LoVo (cell line): ENCODE data around the gene NPIPB9.
"Not testable (repeated sequence)": the region's sequence is repeated elsewhere in the genome, so short reads cannot be mapped to it uniquely, and the experiment has no call there.

Experiments used
- DNase-seq: peaks from one replicate; pipeline ENCODE4 v3.0.0-alpha.2; 2016; ENCODE audit warnings: low spot score

Gene NPIPB9

GRCh38 chr16:28751487-28751886 is at the start of gene NPIPB9:
Gene NPIPB9 (plus strand): TSS chr16:28751787.
- DNase-seq = not testable (repeated sequence)

DNA sequence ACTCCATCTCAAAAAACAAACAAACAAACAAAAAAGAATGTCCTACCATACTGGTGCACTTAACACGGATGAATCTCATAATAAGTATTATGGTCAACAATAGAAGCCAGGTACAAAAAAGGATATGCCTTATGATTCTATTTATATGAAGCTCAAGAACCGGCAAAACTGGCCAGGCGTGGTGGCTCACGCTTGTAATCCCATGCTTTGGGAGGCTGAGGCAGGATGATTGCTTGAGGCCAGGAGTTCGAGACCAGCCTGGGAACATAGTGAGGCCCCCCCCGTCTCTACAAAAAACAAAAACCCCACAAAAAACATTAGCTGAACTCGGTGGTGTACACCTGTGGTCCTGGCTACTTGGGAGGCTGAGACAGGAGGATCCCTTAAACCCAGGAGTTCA is 47.3 kb upstream of the NPIPB9 start:
- not testable (repeated sequence) for DNase-seq

GRCh38 chr16:28711220-28712083 is 40.1 kb upstream of the NPIPB9 start, which contains the start of gene EIF3C:
Gene EIF3C (plus strand): TSS chr16:28711464. CDS start chr16:28711687, 223 bp downstream.
- not testable (repeated sequence) for DNase-seq

DNA sequence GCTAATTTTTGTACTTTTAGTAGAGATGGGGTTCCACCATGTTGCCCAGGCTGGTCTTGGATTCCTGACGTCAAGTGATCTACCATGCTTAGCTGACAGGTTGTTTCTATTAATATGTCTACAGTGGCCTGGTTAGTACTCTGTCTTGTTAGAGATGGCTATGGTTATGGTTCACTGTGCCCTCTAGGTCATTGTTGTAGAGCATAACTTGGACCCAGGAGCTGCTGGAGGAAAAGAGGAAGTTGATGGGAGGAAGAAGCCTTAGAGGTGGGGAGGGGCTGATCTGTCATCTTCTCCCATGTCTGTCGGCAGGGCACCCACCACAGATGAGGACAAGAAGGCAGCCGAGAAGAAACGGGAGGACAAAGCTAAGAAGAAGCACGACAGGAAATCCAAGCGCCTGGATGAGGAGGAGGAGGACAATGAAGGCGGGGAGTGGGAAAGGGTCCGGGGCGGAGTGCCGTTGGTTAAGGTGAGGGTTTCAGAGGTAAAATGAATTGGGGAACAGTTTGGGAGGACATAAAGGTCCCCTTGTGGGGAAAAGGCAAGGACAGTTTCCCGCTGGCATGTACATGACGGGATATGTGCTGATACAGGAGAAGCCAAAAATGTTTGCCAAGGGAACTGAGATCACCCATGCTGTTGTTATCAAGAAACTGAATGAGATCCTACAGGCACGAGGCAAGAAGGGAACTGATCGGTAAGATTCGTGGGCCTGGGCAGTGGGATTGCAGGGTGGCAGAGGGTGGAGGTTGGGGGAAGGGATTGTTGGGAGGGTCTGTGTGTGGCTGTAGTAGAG is 28.5 kb upstream of the NPIPB9 start:
- DNase-seq = not testable (repeated sequence)

GRCh38 chr16:28731253-28731652 is 20.3 kb upstream of the NPIPB9 start:
- DNase-seq = not testable (repeated sequence)

- DNase-seq = not testable (repeated sequence)
Observed at GRCh38 chr16:28732455-28733124, 19.0 kb upstream of the NPIPB9 start.

- DNase-seq = not testable (repeated sequence)
Observed at GRCh38 chr16:28739787-28740186, 11.8 kb upstream of the NPIPB9 start.

DNA sequence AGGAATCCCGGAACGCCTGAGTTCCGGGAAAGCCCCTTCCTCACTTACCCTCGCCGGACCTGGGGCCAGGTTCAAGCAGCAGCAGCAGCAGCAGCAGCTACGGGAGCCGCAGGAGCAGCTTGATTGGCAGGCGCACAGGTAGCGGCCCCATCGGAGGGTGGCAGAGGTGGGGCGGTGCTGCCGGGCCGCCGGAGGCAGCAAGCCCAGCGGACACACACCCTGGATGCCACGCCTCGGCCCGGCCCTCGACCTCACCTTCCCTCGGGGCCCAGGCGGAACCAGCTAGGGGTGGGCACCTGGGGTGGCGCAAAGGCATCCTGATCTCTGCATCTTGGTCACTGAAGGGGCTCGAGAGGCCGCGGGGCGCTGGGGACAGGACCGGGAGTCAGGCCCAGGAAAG is 11.0 kb upstream of the NPIPB9 start:
- DNase-seq = not testable (repeated sequence)

- not testable (repeated sequence) for DNase-seq
Observed at GRCh38 chr16:28741295-28741694, 10.3 kb upstream of the NPIPB9 start.

DNA sequence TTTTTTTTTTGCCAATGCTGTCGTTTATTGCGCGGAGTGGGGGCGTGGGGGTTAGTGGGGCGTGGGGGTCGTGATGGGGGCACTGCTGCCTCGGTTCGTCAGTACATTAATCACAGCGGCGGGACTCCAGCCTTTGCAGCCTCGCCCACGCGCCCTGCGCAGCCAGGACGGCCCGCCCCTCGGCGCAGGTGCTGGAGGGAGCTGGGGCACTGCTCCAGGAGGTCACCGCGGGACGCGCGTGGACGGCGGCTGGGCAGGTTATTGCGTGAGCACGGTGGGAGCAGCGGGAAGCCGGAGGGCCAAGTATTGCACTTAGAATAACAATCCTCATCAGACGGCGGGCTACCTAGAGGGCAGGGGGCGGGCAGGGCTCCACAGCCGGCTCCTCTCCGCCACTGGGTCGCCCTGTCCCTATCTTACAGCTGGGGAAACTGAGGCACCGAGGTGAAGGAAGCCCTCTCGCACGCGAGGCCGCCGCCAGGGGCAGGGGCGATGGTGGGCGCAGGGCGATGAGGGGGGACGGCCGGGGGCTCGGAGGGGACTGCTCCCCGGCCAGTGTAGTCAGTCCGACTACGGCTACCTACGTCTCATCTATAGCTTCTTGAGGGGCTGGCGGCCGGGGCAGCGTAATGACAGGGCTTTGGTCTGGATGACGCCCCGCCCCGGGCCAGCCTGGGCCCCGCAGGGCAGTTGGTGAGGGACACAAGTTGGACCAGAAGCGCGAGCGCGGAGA is 4.8 kb upstream of the NPIPB9 start:
- DNase-seq = not testable (repeated sequence)

DNA sequence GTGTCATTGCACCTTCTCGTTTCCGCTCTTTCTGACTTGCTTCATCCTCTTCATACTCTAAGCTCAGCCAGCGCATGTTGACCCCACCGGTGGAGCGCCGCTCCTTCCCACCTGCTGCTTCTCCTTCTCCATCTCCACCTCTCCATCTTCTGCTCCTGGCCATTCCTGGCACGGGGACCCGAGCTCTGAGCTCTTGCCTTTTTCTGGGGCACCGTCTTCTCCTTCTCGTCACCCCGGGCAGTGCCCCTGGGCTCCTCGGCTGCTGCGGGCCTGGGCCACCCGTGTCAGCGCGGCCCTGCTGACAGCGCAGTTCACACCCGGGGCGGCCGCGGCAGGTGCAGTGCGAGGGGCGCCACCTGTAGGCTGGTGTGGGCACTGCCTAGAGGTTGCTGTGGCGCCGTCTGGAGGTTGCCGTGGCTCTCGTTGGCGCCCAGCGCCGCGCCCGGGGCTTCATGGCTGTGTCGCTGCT is 1.6 kb upstream of the NPIPB9 start:
- not testable (repeated sequence) for DNase-seq

DNA sequence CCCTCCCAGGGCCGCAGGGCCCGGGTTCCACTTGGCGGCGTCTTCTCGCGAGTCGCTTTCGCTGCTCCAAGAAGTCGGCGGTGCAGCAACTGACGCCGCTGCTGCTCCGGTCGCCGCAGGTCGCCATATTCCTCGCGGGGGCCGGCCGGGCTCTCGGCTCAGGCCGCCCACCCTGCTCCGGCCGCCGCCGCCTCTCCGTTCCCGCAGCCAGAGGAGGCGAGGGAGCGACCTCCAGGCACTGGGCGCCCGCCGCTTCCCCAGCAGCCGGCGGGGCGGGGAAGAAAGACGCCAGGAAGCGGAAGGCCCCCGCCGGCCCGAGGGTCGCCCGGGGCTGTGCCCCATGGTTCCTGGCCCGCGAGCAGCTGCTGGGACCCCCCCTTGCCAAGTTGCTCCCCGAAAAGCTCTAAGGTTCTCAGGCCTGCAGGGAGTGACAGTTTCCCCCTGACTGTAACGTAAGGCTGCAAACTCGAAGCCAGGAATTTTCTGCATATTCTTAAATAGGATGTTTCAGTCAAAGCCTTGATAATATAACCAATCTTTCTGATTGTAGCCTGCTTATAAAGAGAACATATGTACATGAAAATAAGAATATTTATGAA is 1.0 kb upstream of the NPIPB9 start:
- not testable (repeated sequence) for DNase-seq

- not testable (repeated sequence) for DNase-seq
Observed at GRCh38 chr16:28781697-28782096, 30.1 kb downstream of the NPIPB9 start.

DNA sequence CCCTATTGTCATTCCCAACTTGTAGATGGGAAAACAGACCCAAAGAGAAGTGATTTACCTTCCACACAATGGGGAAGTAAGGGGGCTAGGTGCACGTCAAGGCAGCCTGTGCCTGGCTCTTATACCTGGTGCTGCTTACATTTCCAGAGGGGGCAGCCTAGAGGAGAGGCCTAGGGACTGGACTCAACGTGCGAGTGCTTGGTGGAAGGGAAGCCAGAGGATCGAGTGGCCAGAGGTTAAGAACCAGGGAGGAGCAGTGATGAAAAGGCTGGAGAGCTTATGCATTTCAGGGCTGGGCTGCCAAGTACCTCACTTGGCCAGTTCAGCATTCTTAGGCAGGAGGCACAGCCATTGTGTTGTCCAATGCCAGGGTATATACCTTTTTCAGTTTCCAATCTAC is 30.8 kb downstream of the NPIPB9 start:
- DNase-seq = not testable (repeated sequence)

- DNase-seq = peak; percentile 44
Observed at GRCh38 chr16:28802235-28803019, 50.8 kb downstream of the NPIPB9 start.

GRCh38 chr16:28807445-28808120 is 56.0 kb downstream of the NPIPB9 start:
- DNase-seq = not testable (repeated sequence)

- DNase-seq = peak; percentile 44
Observed at GRCh38 chr16:28820016-28820415, 68.4 kb downstream of the NPIPB9 start.

DNA sequence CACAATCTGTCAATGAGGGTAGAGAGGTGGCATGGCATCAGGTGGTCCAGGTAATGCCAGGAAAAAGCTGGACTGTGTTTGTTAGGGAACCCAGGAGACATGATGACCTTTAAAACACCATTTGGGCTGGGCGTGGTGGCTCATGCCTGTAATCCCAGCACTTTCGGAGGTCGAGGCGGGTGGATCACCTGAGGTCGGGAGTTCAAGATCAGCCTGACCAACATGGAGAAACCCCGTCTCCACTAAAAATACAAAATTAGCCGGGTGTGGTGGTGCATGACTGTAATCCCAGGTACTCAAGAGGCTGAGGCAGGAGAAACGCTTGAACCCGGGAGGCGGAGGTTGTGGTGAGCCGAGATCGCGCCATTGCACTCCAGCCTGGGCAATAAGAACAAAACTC is 69.0 kb downstream of the NPIPB9 start:
- not testable (repeated sequence) for DNase-seq

DNA sequence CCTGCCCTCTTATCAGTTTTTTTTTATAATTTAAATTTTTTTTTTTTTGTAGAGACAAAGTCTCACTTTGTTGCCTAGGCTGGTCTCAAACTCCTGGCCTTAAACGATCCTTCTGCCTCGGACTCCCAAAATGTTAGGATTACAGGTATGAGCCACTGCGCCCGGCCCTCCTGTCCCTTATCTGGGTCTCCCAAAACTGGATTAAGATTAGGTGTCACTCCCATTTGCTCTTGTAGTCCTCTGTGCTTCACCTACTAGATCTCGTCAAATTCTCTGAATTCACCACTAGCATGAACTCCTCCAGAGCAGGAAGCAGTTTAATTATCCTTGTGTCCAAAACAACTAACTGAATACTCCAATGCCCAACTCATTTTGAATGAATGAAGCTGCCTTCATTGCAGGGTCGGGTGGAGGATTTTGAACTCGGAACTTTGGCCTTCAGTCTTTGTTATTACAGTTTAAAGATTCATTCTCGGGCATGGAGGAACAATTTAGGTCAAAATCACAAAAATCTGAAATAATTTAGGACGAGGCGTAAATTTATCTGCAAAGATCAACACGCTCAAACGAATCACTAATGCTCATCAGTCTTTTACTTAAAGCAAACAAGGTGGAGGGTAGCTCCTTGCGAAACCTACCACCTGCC is 70.4 kb downstream of the NPIPB9 start:
- DNase-seq = no peak
